Loucy (cell line): ENCODE measurements around the gene CLDN10.

Experiments
- H2AFZ ChIP-seq: fragments of 200-600 bp; sonication (generic); 2 replicates; pipeline ENCODE4 v1.6.0; 2016; ENCODE audit warnings: antibody characterized with exemption, mild to moderate bottlenecking, low read length, moderate library complexity
- H3F3A ChIP-seq: fragments of 200-600 bp; 2 replicates; pipeline ENCODE4 v1.6.0; 2016; ENCODE audit warnings: antibody characterized with exemption, low read depth, mild to moderate bottlenecking
- H3K27me3 ChIP-seq: fragments of 200-600 bp; sonication (generic); 2 replicates; pipeline ENCODE4 v1.6.1; 2014; ENCODE audit warnings: low read length, mild to moderate bottlenecking; ENCODE audit not compliant: insufficient read depth, poor library complexity, severe bottlenecking
- H3K36me3 ChIP-seq: fragments of 200-600 bp; sonication (generic); 2 replicates; pipeline ENCODE4 v1.6.1; 2016; ENCODE audit warnings: low read length; ENCODE audit not compliant: insufficient read depth
- H3K4me1 ChIP-seq: fragments of 200-600 bp; sonication (generic); 2 replicates; pipeline ENCODE4 v1.5.1; 2014; ENCODE audit warnings: low read length, mild to moderate bottlenecking; ENCODE audit not compliant: insufficient read depth, poor library complexity, severe bottlenecking
- H3K4me2 ChIP-seq: fragments of 200-600 bp; sonication (generic); 2 replicates; pipeline ENCODE4 v1.6.0; 2014; ENCODE audit warnings: antibody characterized with exemption, low read length, low read depth, mild to moderate bottlenecking; ENCODE audit not compliant: poor library complexity, severe bottlenecking
- H3K4me3 ChIP-seq: fragments of 200-600 bp; sonication (generic); 2 replicates; pipeline ENCODE4 v1.5.1; 2014; ENCODE audit warnings: low read length, mild to moderate bottlenecking, mixed read lengths; ENCODE audit not compliant: poor library complexity, severe bottlenecking
- H3K79me2 ChIP-seq: fragments of 200-600 bp; sonication (generic); 2 replicates; pipeline ENCODE4 v1.6.1; 2014; ENCODE audit warnings: low read length; ENCODE audit not compliant: insufficient read depth
- H3K9ac ChIP-seq: fragments of 200-600 bp; sonication (generic); 2 replicates; pipeline ENCODE4 v1.6.0; 2014; ENCODE audit warnings: mild to moderate bottlenecking, low read depth, low read length, moderate library complexity; ENCODE audit not compliant: poor library complexity, severe bottlenecking
- H3K9me2 ChIP-seq: fragments of 200-600 bp; sonication (generic); replicated peaks from 2 replicates; pipeline ENCODE4 v1.6.1; 2016; ENCODE audit warnings: low read depth, low read length, mixed read lengths
- H3K9me3 ChIP-seq: fragments of 200-600 bp; sonication (generic); 2 replicates; pipeline ENCODE4 v1.6.1; 2014; ENCODE audit warnings: mild to moderate bottlenecking, antibody characterized with exemption, low read length, low read depth; ENCODE audit not compliant: insufficient read depth
- H4K20me1 ChIP-seq: fragments of 200-600 bp; sonication (generic); 2 replicates; pipeline ENCODE4 v1.6.0; 2014; ENCODE audit warnings: antibody characterized with exemption, low read length, mild to moderate bottlenecking; ENCODE audit not compliant: insufficient read depth, poor library complexity, severe bottlenecking
- CTCF ChIP-seq: fragments of 200-600 bp; sonication (generic); conservative IDR thresholded peaks from 2 replicates; pipeline ENCODE4 v1.5.1; 2014; ENCODE audit warnings: mild to moderate bottlenecking, antibody characterized with exemption, low read length
- EZH2phosphoT487 ChIP-seq: fragments of 200-600 bp; IDR thresholded peaks from 2 replicates; pipeline ENCODE4 v1.6.1; 2018; ENCODE audit warnings: antibody characterized with exemption, mild to moderate bottlenecking, moderate library complexity, borderline replicate concordance

Gene CLDN10

GRCh38 chr13:95588721-95589120, 36.2 kb downstream of the CLDN10 start:
- Histone ChIP-seq H3K9me2 (no peaks in the 10 kb centered on the region), H3K4me1 (no peaks in the 10 kb centered on the region), H3K9me3 (no peaks in the 10 kb centered on the region), H3K9ac (no peak overlapping the region), H3K79me2 (no peaks in the 10 kb centered on the region), H3K4me2 (no peak overlapping the region), H3F3A (no peaks in the 10 kb centered on the region), H3K36me3 (no peaks in the 10 kb centered on the region), H2AFZ (no peak overlapping the region), H4K20me1 (no peaks in the 10 kb centered on the region), H3K4me3 (no peak overlapping the region), H3K27me3 (no peaks in the 10 kb centered on the region)
- TF ChIP-seq EZH2phosphoT487, result no peak
- no peak for TF ChIP-seq CTCF

- Histone ChIP-seq H3K9ac (no peak overlapping the region), H2AFZ (no peak overlapping the region), H3K4me2 (no peak overlapping the region), H3K27me3 (no peaks in the 10 kb centered on the region), H3K9me3 (no peaks in the 10 kb centered on the region), H3K79me2 (no peaks in the 10 kb centered on the region), H3K36me3 (no peaks in the 10 kb centered on the region), H4K20me1 (no peaks in the 10 kb centered on the region), H3K4me3 (no peak overlapping the region), H3F3A (no peaks in the 10 kb centered on the region), H3K9me2 (no peaks in the 10 kb centered on the region), H3K4me1 (no peaks in the 10 kb centered on the region)
- no peak for TF ChIP-seq EZH2phosphoT487
- no peak for TF ChIP-seq CTCF
These were observed 40.9 kb downstream of the CLDN10 start for GRCh38 chr13:95593462-95593861.

GRCh38 chr13:95596701-95597100, 44.2 kb downstream of the CLDN10 start:
- Histone ChIP-seq H3K4me1 (no peaks in the 10 kb centered on the region), H2AFZ (no peak overlapping the region), H3F3A (no peaks in the 10 kb centered on the region), H3K36me3 (no peaks in the 10 kb centered on the region), H3K79me2 (no peaks in the 10 kb centered on the region), H3K27me3 (no peaks in the 10 kb centered on the region), H3K4me2 (no peak overlapping the region), H3K9ac (no peak overlapping the region), H3K9me3 (no peaks in the 10 kb centered on the region), H3K9me2 (no peaks in the 10 kb centered on the region), H3K4me3 (no peak overlapping the region), H4K20me1 (no peaks in the 10 kb centered on the region)
- TF ChIP-seq CTCF, result no peak
- TF ChIP-seq EZH2phosphoT487, result no peak
